IMR-90 (cell line): ENCODE measurements around the gene ABLIM3. TPM values are rescaled to one million over a fixed set of nuclear protein-coding genes. Genes with fewer than 3 reads are reported as not detected.

ENCODE experiments used
- ATAC-seq: fragments of 200-7000 bp; cut with Tn5 transposase; 2 replicates; pipeline ENCODE4 v1.9.1; 2020; ENCODE audit warnings: low read depth, mild to moderate bottlenecking, moderate library complexity
- BruUV-seq: library from RNA; stranded (reverse); fragments of 400-500 nt; replicated peaks from 2 replicates; lab custom pipeline; 2021; lab: Mats Ljungman, UMichigan
- CTCF ChIA-PET: fragments of 300-600 bp; formaldehyde crosslinking; extraction: SDS; loops from one replicate; lab custom pipeline; 2021; ENCODE audit warnings: antibody characterized with exemption; lab: Yijun Ruan, JAX
- POLR2A ChIA-PET: fragments of 300-600 bp; sonication (Branson Sonifier 250); formaldehyde crosslinking; loops from one replicate; lab custom pipeline; 2022; ENCODE audit warnings: antibody characterized with exemption; ENCODE audit not compliant: unreplicated experiment; lab: Charles Lee
- DNase-seq: peaks from one replicate; pipeline ENCODE4 v3.0.0; 2013
- H2AFZ ChIP-seq: replicated peaks from 2 replicates; pipeline ENCODE3; 2013; ENCODE audit warnings: low read length, mild to moderate bottlenecking; ENCODE audit not compliant: poor library complexity
- H2AK5ac ChIP-seq: 2 replicates; pipeline ENCODE4 v1.6.1; 2013; ENCODE audit warnings: low read depth, low read length, inconsistent platforms
- H2AK9ac ChIP-seq: replicated peaks from 2 replicates; pipeline ENCODE3; 2013; ENCODE audit warnings: mild to moderate bottlenecking, low read depth, low read length, moderate library complexity; ENCODE audit not compliant: poor library complexity
- H2BK120ac ChIP-seq: 2 replicates; pipeline ENCODE4 v1.6.1; 2013; ENCODE audit warnings: low read depth, low read length, inconsistent platforms
- H2BK15ac ChIP-seq: 3 replicates; pipeline ENCODE4 v1.6.1; 2013; ENCODE audit warnings: low read depth, low read length, inconsistent platforms
- H2BK20ac ChIP-seq: 2 replicates; pipeline ENCODE4 v1.6.1; 2013; ENCODE audit warnings: low read depth, mild to moderate bottlenecking, inconsistent platforms, low read length, moderate library complexity
- H2BK5ac ChIP-seq: 2 replicates; pipeline ENCODE4 v1.6.1; 2013; ENCODE audit warnings: mild to moderate bottlenecking, low read depth, low read length, inconsistent platforms; ENCODE audit not compliant: poor library complexity, severe bottlenecking
- H3K14ac ChIP-seq: replicated peaks from 2 replicates; pipeline ENCODE4 v1.6.1; 2013; ENCODE audit warnings: low read depth, low read length, inconsistent platforms
- H3K18ac ChIP-seq: 2 replicates; pipeline ENCODE4 v1.6.1; 2013; ENCODE audit warnings: low read depth, low read length, control low read depth
- H3K23ac ChIP-seq: 2 replicates; pipeline ENCODE4 v1.6.1; 2013; ENCODE audit warnings: low read depth, low read length, inconsistent platforms
- H3K27ac ChIP-seq: 2 replicates; pipeline ENCODE4 v1.5.1; 2013; ENCODE audit warnings: mild to moderate bottlenecking, control low read depth, low read length; ENCODE audit not compliant: insufficient read depth
- H3K27me3 ChIP-seq: 2 replicates; pipeline ENCODE4 v1.6.1; 2013; ENCODE audit warnings: low read length; ENCODE audit not compliant: control insufficient read depth, insufficient read depth
- H3K36me3 ChIP-seq: 2 replicates; pipeline ENCODE4 v1.6.1; 2013; ENCODE audit warnings: low read length, mixed read lengths; ENCODE audit not compliant: control insufficient read depth, insufficient read depth
- H3K4ac ChIP-seq: 2 replicates; pipeline ENCODE4 v1.6.1; 2013; ENCODE audit warnings: low read depth, low read length, inconsistent platforms
- H3K4me1 ChIP-seq: 2 replicates; pipeline ENCODE4 v1.6.1; 2013; ENCODE audit warnings: low read length, mixed read lengths; ENCODE audit not compliant: control insufficient read depth, insufficient read depth
- H3K4me2 ChIP-seq: 2 replicates; pipeline ENCODE4 v1.6.1; 2013; ENCODE audit warnings: low read depth, mild to moderate bottlenecking, control low read depth, low read length, moderate library complexity
- H3K4me3 ChIP-seq: 2 replicates; pipeline ENCODE4 v1.5.1; 2013; ENCODE audit warnings: low read depth, mild to moderate bottlenecking, control low read depth, low read length, moderate library complexity; ENCODE audit not compliant: insufficient read depth
- H3K56ac ChIP-seq: 2 replicates; pipeline ENCODE4 v1.6.1; 2013; ENCODE audit warnings: low read length, inconsistent platforms; ENCODE audit not compliant: insufficient read depth; ENCODE audit errors: extremely low read depth
- H3K79me1 ChIP-seq, 2 experiments: 2 replicates each; pipeline ENCODE4 v1.6.1; 2013; ENCODE audit warnings: low read length in 2 of 2, inconsistent platforms in 1 of 2, low read depth in 1 of 2
- H3K9ac ChIP-seq: 2 replicates; pipeline ENCODE4 v1.6.1; 2013; ENCODE audit warnings: low read depth, low read length, control low read depth
- H3K9me1 ChIP-seq: 2 replicates; pipeline ENCODE4 v1.6.1; 2013; ENCODE audit warnings: low read length, inconsistent platforms; ENCODE audit not compliant: insufficient read depth
- H3K9me3 ChIP-seq: 2 replicates; pipeline ENCODE4 v1.6.1; 2013; ENCODE audit warnings: low read length; ENCODE audit not compliant: control insufficient read depth, insufficient read depth
- H4K20me1 ChIP-seq: 2 replicates; pipeline ENCODE4 v1.6.1; 2013; ENCODE audit warnings: low read length, inconsistent platforms; ENCODE audit not compliant: insufficient read depth
- H4K5ac ChIP-seq: 2 replicates; pipeline ENCODE4 v1.6.1; 2013; ENCODE audit warnings: mild to moderate bottlenecking, low read depth, low read length, control low read depth
- H4K8ac ChIP-seq, 2 experiments: 2 replicates each; pipeline ENCODE4 v1.6.1; 2013; ENCODE audit warnings: low read depth in 2 of 2, low read length in 2 of 2, control low read depth in 1 of 2, inconsistent platforms in 1 of 2
- H4K91ac ChIP-seq: 2 replicates; pipeline ENCODE4 v1.6.1; 2013; ENCODE audit warnings: low read depth, low read length, inconsistent platforms; ENCODE audit not compliant: insufficient read depth
- BHLHE40 ChIP-seq: fragments of 150-350 bp; IDR thresholded peaks from 2 replicates; pipeline ENCODE4 v1.6.1; 2016; ENCODE audit warnings: mild to moderate bottlenecking, low read depth, low read length
- CEBPB ChIP-seq: IDR thresholded peaks from 2 replicates; pipeline ENCODE4 v1.6.1; 2012; ENCODE audit warnings: low read depth, low read length, improper control_type of control experiment
- CHD1 ChIP-seq: IDR thresholded peaks from 2 replicates; pipeline ENCODE4 v1.6.1; 2012; ENCODE audit warnings: low read depth, low read length, improper control_type of control experiment
- ELK1 ChIP-seq: fragments of 150-350 bp; IDR thresholded peaks from 2 replicates; pipeline ENCODE4 v1.6.1; 2016; ENCODE audit warnings: low read depth, mild to moderate bottlenecking, low read length, moderate library complexity, borderline replicate concordance
- FOS ChIP-seq: fragments of 150-350 bp; IDR thresholded peaks from 2 replicates; pipeline ENCODE4 v1.6.1; 2016; ENCODE audit warnings: low read depth, low read length
- MAFK ChIP-seq: IDR thresholded peaks from 2 replicates; pipeline ENCODE4 v1.6.1; 2012; ENCODE audit warnings: low read depth, low read length, improper control_type of control experiment
- MXI1 ChIP-seq: IDR thresholded peaks from 2 replicates; pipeline ENCODE4 v1.6.1; 2012; ENCODE audit warnings: low read depth, mild to moderate bottlenecking, low read length, moderate library complexity, borderline replicate concordance
- NFE2L2 ChIP-seq: fragments of 150-350 bp; IDR thresholded peaks from 2 replicates; pipeline ENCODE4 v1.6.1; 2016; ENCODE audit warnings: low read depth, mild to moderate bottlenecking, low read length
- POLR2A ChIP-seq: IDR thresholded peaks from 2 replicates; pipeline ENCODE4 v1.6.1; 2012; ENCODE audit warnings: mild to moderate bottlenecking, low read depth, low read length
- RAD21 ChIP-seq: IDR thresholded peaks from 2 replicates; pipeline ENCODE4 v1.6.1; 2012; ENCODE audit warnings: low read length, improper control_type of control experiment
- RCOR1 ChIP-seq: IDR thresholded peaks from 2 replicates; pipeline ENCODE4 v1.6.1; 2012; ENCODE audit warnings: mild to moderate bottlenecking, low read length, improper control_type of control experiment; ENCODE audit not compliant: insufficient replicate concordance
- RFX5 ChIP-seq: IDR thresholded peaks from 2 replicates; pipeline ENCODE4 v1.8.0; 2012; ENCODE audit warnings: low read depth, mild to moderate bottlenecking, low read length, moderate library complexity
- SMC3 ChIP-seq: fragments of 150-350 bp; IDR thresholded peaks from 2 replicates; pipeline ENCODE4 v1.6.1; 2016; ENCODE audit warnings: low read depth, mild to moderate bottlenecking, antibody characterized with exemption, low read length, moderate library complexity
- USF2 ChIP-seq: fragments of 150-350 bp; IDR thresholded peaks from 2 replicates; pipeline ENCODE4 v1.6.1; 2017; ENCODE audit warnings: mild to moderate bottlenecking, antibody characterized with exemption, low read length, low read depth
- WGBS, 2 experiments: methylation state at CpG; one replicate each; pipeline versions ENCODE4 v1.1.5 to v1.1.7; 2013; ENCODE audit warnings: missing lambda C conversion rate in 2 of 2; ENCODE audit not compliant: insufficient read length in 1 of 2; ENCODE audit errors: extremely low coverage in 2 of 2; 5-methylcytosine and 5-hydroxymethylcytosine counted together
- dilution Hi-C: fragments of 300-500 bp; cut with HindIII; formaldehyde crosslinking; loops from one replicate; pipeline ENCODE4 v1.14.3; 2018; ENCODE audit warnings: low sequenced_read_pairs; ENCODE audit not compliant: unreplicated experiment
- in situ Hi-C: fragments of 300-500 bp; cut with MboI; formaldehyde crosslinking; loops from 3 replicates; pipeline ENCODE4 v1.14.3; 2019; ENCODE audit warnings: low sequenced_read_pairs, inconsistent platforms, mixed read lengths
- intact Hi-C: fragments of 100-400 bp; cut with micrococcal nuclease; formaldehyde crosslinking; loops from 2 replicates; pipeline ENCODE4 v1.10.0; 2022
- polyA plus RNA-seq, 3 experiments: library from polyadenylated mRNA; depleted of rRNA; stranded (reverse); fragments of >200 nt; gene quantifications; 2 replicates each; pipeline ENCODE4 v1.2.3, GENCODE V29; 2012; ENCODE audit warnings: low replicate concordance in 1 of 3
- total RNA-seq: library from RNA; depleted of rRNA; stranded (reverse); fragments of >200 nt; gene quantifications from 2 replicates; pipeline ENCODE4 v1.2.3, GENCODE V29; 2012
- TF ChIP-seq, protein P1 (sequence below): conservative IDR thresholded peaks from 2 replicates; pipeline ENCODE4 v1.5.1; 2012; ENCODE audit warnings: mild to moderate bottlenecking, low read depth, low read length, improper control_type of control experiment

ABLIM3 gene
- total and polyA plus RNA-seq, 2 of the 4 experiments (the other 2 are of a cell fraction), result 33.3 to 69.9 TPM

DNA sequence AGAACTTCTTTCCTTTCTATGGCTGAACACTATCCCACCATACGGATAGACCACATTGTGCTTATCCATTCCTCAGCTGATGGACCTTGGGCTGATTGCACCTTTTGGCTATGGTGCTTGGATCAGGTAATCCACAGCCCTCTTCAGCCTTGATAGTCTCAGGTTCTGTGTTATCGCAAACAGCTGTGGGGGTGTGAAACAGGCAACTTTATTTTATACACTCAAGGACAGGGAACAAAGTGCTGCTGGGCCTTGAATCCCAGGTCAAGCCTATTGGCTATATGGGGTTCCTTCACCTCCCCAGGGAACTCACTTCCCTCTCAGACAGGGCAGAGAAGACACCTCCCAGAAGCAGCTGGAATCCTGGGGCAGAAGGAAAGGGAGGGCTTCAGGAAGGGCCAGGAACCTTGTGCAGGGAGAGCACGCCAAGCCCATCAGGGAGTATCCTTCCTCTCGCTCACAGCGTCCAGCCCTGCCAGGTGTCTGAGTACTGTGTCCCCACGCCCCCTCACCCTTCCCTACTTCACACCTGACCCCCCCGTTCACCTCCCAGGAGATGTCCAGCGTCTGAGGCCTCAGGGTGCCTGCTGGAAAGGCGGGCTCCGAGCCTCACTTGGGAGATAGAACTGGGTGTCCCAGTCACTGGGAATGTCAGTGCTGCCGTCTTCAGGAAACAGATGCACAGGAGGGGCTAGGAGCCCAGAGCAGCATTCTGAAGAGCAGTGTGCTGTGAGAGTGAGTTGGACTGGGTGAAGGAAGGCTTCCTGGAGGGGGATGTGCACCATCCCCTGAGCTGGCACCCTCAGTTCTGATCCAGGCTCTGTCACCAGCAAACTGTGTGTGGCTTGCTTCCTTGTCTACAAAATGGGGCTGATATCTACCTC lies 163.1 kb downstream of the ABLIM3 start:
- dilution Hi-C loops (no loop called here), in situ Hi-C loops (no loop called here), intact Hi-C loops (no loop called here)
- Histone ChIP-seq H3K14ac (no peak overlapping the region), H3K27ac (no peak overlapping the region), H3K56ac (no peak overlapping the region), H3K79me1 (no peaks in the 10 kb centered on the region), H3K27me3 (no peaks in the 10 kb centered on the region), H3K4ac (no peak overlapping the region), H2BK120ac (no peak overlapping the region), H2BK15ac (no peak overlapping the region), H3K4me1 (peaks cover 4% of the 10 kb centered on the region), H2BK5ac (no peak overlapping the region), H2AFZ (no peak overlapping the region), H4K5ac (no peak overlapping the region), H3K9ac (no peak overlapping the region), H2AK9ac (no peak overlapping the region), H4K20me1 (no peaks in the 10 kb centered on the region), H3K36me3 (no peaks in the 10 kb centered on the region), H3K4me3 (no peak overlapping the region), H4K8ac (no peak overlapping the region), H3K9me3 (no peaks in the 10 kb centered on the region), H2BK20ac (no peak overlapping the region), H3K4me2 (no peak overlapping the region), H3K9me1 (peaks cover 11% of the 10 kb centered on the region), H2AK5ac (no peak overlapping the region), H3K23ac (no peak overlapping the region), H4K91ac (no peak overlapping the region), H3K18ac (no peak overlapping the region)
- 100% methylated on average over 1 of the region's 11 CpGs; no CpG with 5 or more reads in 1 of the 2 experiments for WGBS, 2 experiments
- ATAC-seq, result no peak
- BruUV-seq, result no TSS peak
- POLR2A ChIA-PET, result no interaction called here
- CTCF ChIA-PET, result interaction anchor here (2.3 kb wide), 1 partner anchor 13 kb away, joined by 6 read pairs; no protein-coding TSS in a partner anchor
- no peak for DNase-seq
- TF ChIP-seq ELK1 (no peak), USF2 (no peak), NFE2L2 (no peak), CEBPB (no peak), SMC3 (no peak), BHLHE40 (no peak), FOS (no peak), RFX5 (no peak), RAD21 (no peak), MXI1 (no peak), POLR2A (no peak), CHD1 (no peak), RCOR1 (no peak), MAFK (no peak)
- TF ChIP-seq, protein P1, sequence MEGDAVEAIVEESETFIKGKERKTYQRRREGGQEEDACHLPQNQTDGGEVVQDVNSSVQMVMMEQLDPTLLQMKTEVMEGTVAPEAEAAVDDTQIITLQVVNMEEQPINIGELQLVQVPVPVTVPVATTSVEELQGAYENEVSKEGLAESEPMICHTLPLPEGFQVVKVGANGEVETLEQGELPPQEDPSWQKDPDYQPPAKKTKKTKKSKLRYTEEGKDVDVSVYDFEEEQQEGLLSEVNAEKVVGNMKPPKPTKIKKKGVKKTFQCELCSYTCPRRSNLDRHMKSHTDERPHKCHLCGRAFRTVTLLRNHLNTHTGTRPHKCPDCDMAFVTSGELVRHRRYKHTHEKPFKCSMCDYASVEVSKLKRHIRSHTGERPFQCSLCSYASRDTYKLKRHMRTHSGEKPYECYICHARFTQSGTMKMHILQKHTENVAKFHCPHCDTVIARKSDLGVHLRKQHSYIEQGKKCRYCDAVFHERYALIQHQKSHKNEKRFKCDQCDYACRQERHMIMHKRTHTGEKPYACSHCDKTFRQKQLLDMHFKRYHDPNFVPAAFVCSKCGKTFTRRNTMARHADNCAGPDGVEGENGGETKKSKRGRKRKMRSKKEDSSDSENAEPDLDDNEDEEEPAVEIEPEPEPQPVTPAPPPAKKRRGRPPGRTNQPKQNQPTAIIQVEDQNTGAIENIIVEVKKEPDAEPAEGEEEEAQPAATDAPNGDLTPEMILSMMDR, result no peak
